SU-DHL-6 (cell line): Measurements from ENCODE around the gene GPATCH4.

Source experiments
- EZH2phosphoT487 ChIP-seq: fragments of 200-600 bp; sonication (generic), shearing (Covaris generic); conservative IDR thresholded peaks from 2 replicates; pipeline ENCODE4 v1.6.1; 2018; ENCODE audit warnings: mild to moderate bottlenecking, antibody characterized with exemption, low read length, moderate library complexity, mixed read lengths
- TF ChIP-seq, protein P1 (sequence below): fragments of 200-600 bp; sonication (generic); IDR thresholded peaks from one replicate; pipeline ENCODE4 v1.5.1; 2017; ENCODE audit warnings: antibody characterized with exemption, mild to moderate bottlenecking, low read length, moderate library complexity; ENCODE audit not compliant: insufficient read depth, poor library complexity, severe bottlenecking

DNA sequence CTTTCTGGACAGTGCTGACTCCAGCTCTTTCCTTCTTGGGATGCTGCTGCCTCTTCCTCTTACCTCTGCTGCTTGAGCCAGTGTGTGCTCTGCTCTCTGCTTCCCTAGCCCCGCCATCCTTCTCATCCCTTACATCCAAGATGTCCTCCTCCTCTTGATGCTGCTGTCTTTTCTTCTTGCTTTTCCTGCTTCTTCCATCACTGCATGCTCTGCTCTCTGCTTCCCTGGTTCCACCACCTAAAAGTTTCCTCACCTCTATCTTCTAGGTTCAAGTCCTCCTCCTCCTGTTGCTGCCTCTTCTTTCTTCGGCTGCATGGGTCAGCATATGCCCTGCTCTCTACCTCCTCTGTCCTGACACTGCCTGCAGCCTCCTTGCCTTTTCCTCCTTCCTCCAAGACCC is 6.3 kb downstream of the GPATCH4 start:
- TF ChIP-seq, protein P1, sequence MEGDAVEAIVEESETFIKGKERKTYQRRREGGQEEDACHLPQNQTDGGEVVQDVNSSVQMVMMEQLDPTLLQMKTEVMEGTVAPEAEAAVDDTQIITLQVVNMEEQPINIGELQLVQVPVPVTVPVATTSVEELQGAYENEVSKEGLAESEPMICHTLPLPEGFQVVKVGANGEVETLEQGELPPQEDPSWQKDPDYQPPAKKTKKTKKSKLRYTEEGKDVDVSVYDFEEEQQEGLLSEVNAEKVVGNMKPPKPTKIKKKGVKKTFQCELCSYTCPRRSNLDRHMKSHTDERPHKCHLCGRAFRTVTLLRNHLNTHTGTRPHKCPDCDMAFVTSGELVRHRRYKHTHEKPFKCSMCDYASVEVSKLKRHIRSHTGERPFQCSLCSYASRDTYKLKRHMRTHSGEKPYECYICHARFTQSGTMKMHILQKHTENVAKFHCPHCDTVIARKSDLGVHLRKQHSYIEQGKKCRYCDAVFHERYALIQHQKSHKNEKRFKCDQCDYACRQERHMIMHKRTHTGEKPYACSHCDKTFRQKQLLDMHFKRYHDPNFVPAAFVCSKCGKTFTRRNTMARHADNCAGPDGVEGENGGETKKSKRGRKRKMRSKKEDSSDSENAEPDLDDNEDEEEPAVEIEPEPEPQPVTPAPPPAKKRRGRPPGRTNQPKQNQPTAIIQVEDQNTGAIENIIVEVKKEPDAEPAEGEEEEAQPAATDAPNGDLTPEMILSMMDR = no peak
- TF ChIP-seq EZH2phosphoT487 = no peak
